PC-3 (cell line): Measurements from ENCODE around the gene LAMA2. TPM values are rescaled to one million over a fixed set of nuclear protein-coding genes. Genes with fewer than 3 reads are reported as not detected.

Source experiments
- ATAC-seq: fragments of 200-7000 bp; cut with Tn5 transposase; 2 replicates; pipeline ENCODE4 v1.9.1; 2020; ENCODE audit warnings: mild to moderate bottlenecking, moderate library complexity
- BruUV-seq: library from RNA; stranded (reverse); fragments of 400-500 nt; replicated peaks from 2 replicates; lab custom pipeline; 2021; lab: Mats Ljungman, UMichigan
- CTCF ChIA-PET: fragments of 300-600 bp; sonication (Branson Sonifier 250); formaldehyde crosslinking; loops from one replicate; lab custom pipeline; 2022; ENCODE audit warnings: antibody characterized with exemption; lab: Charles Lee
- POLR2A ChIA-PET: fragments of 300-600 bp; sonication (Branson Sonifier 250); formaldehyde crosslinking; loops from one replicate; lab custom pipeline; 2022; ENCODE audit warnings: antibody characterized with exemption; ENCODE audit not compliant: unreplicated experiment; lab: Charles Lee
- DNase-seq: peaks from one replicate; pipeline ENCODE4 v3.0.0-alpha.2; 2015
- H2AFZ ChIP-seq: fragments of 300-600 bp; sonication (generic); 2 replicates; pipeline ENCODE4 v1.6.0; 2016; ENCODE audit warnings: antibody characterized with exemption, low read length
- H3F3A ChIP-seq: fragments of 300-600 bp; sonication (generic); one replicate; pipeline ENCODE4 v1.6.0; 2017; ENCODE audit warnings: antibody characterized with exemption, low read length, control low read depth, mild to moderate bottlenecking; ENCODE audit not compliant: unreplicated experiment
- H3K27ac ChIP-seq: fragments of 300-600 bp; sonication (generic); 2 replicates; pipeline ENCODE4 v1.5.1; 2016; ENCODE audit warnings: mild to moderate bottlenecking, low read length
- H3K27me3 ChIP-seq: fragments of 300-600 bp; sonication (generic); 2 replicates; pipeline ENCODE4 v1.6.1; 2016; ENCODE audit warnings: low read length, mixed read lengths
- H3K36me3 ChIP-seq: fragments of 300-600 bp; sonication (generic); 2 replicates; pipeline ENCODE4 v1.6.1; 2016; ENCODE audit warnings: low read depth, mixed run types, low read length, mixed read lengths
- H3K4me1 ChIP-seq: fragments of 300-600 bp; sonication (generic); 2 replicates; pipeline ENCODE4 v1.5.1; 2016; ENCODE audit warnings: low read length; ENCODE audit not compliant: insufficient read depth
- H3K4me2 ChIP-seq: fragments of 300-600 bp; sonication (generic); 2 replicates; pipeline ENCODE4 v1.6.0; 2016; ENCODE audit warnings: low read length
- H3K4me3 ChIP-seq: fragments of 300-600 bp; sonication (generic); 2 replicates; pipeline ENCODE4 v1.5.1; 2016; ENCODE audit warnings: mild to moderate bottlenecking, low read length, mixed read lengths
- H3K79me2 ChIP-seq: fragments of 300-600 bp; sonication (generic); 2 replicates; pipeline ENCODE4 v1.6.1; 2017; ENCODE audit warnings: low read length, mixed read lengths
- H3K9ac ChIP-seq: fragments of 300-600 bp; sonication (generic); 2 replicates; pipeline ENCODE4 v1.6.0; 2016; ENCODE audit warnings: mild to moderate bottlenecking, low read length
- H3K9me2 ChIP-seq: fragments of 300-600 bp; sonication (generic); replicated peaks from 2 replicates; pipeline ENCODE4 v1.6.1; 2016; ENCODE audit warnings: mixed run types, low read length, mixed read lengths
- H3K9me3 ChIP-seq: fragments of 300-600 bp; sonication (generic); 2 replicates; pipeline ENCODE4 v1.6.1; 2016; ENCODE audit warnings: low read length, mixed read lengths
- H4K20me1 ChIP-seq: fragments of 300-600 bp; sonication (generic); 2 replicates; pipeline ENCODE4 v1.6.1; 2016; ENCODE audit warnings: low read length, mixed read lengths
- CTCF ChIP-seq: fragments of 300-600 bp; sonication (generic); conservative IDR thresholded peaks from 2 replicates; pipeline ENCODE4 v1.5.1; 2017; ENCODE audit warnings: antibody characterized with exemption, low read depth, mild to moderate bottlenecking, low read length
- EZH2 ChIP-seq: fragments of 300-600 bp; sonication (generic); IDR thresholded peaks from one replicate; pipeline ENCODE4 v1.6.1; 2017; ENCODE audit warnings: antibody characterized with exemption, mild to moderate bottlenecking, low read length; ENCODE audit not compliant: unreplicated experiment
- EZH2phosphoT487 ChIP-seq: fragments of 300-600 bp; sonication (generic); IDR thresholded peaks from 2 replicates; pipeline ENCODE4 v1.6.1; 2018; ENCODE audit warnings: mild to moderate bottlenecking, antibody characterized with exemption, low read length, borderline replicate concordance
- intact Hi-C: fragments of 100-400 bp; cut with micrococcal nuclease; formaldehyde crosslinking; loops from 2 replicates; pipeline ENCODE4 v1.9.0; 2023
- total RNA-seq: library from RNA; depleted of rRNA; stranded (reverse); fragments of >200 nt; gene quantifications from 2 replicates; pipeline ENCODE4 v1.2.3, GENCODE V29; 2014

LAMA2 gene
- total RNA-seq, 1 experiment from 2014 or later = 0.22 TPM

- H3K4me3 ChIP-seq = no peak overlapping the region
- H3K9ac ChIP-seq = no peak overlapping the region
- no peak overlapping the region for H3K27ac ChIP-seq
- H3F3A ChIP-seq = no peaks in the 10 kb centered on the region
- H3K27me3 ChIP-seq = no peaks in the 10 kb centered on the region
- no peak for ATAC-seq
- H3K4me2 ChIP-seq = no peak overlapping the region
- BruUV-seq = no TSS peak
- no peaks in the 10 kb centered on the region for H3K36me3 ChIP-seq
- no peak for DNase-seq
- intact Hi-C loops = no loop called here
- no peaks in the 10 kb centered on the region for H4K20me1 ChIP-seq
- TF ChIP-seq EZH2phosphoT487 (no peak), CTCF (no peak), EZH2 (no peak)
- H3K4me1 ChIP-seq = no peaks in the 10 kb centered on the region
- H3K9me3 ChIP-seq = no peaks in the 10 kb centered on the region
- POLR2A ChIA-PET = no interaction called here
- no peaks in the 10 kb centered on the region for H3K79me2 ChIP-seq
- no peaks in the 10 kb centered on the region for H3K9me2 ChIP-seq
- no peak overlapping the region for H2AFZ ChIP-seq
- CTCF ChIA-PET = no interaction called here
These were observed 317.2 kb downstream of the LAMA2 start for GRCh38 chr6:129200151-129200550.

- peaks cover 4% of the 10 kb centered on the region; the same call in 1 of the 2 replicates for H3K4me1 ChIP-seq
- H3K9me3 ChIP-seq = no peaks in the 10 kb centered on the region
- intact Hi-C loops = no loop called here
- H3K4me2 ChIP-seq = no peak overlapping the region
- no peak for DNase-seq
- H3K9me2 ChIP-seq = no peaks in the 10 kb centered on the region
- CTCF ChIA-PET = no interaction called here
- H3K9ac ChIP-seq = no peak overlapping the region
- H3K27ac ChIP-seq = no peak overlapping the region
- BruUV-seq = no TSS peak
- H2AFZ ChIP-seq = no peak overlapping the region
- no peak for ATAC-seq
- TF ChIP-seq EZH2phosphoT487 = no peak
- no peak for TF ChIP-seq EZH2
- TF ChIP-seq CTCF = no peak
- H4K20me1 ChIP-seq = no peaks in the 10 kb centered on the region
- H3K27me3 ChIP-seq = no peaks in the 10 kb centered on the region
- POLR2A ChIA-PET = no interaction called here
- no peaks in the 10 kb centered on the region for H3F3A ChIP-seq
- H3K36me3 ChIP-seq = no peaks in the 10 kb centered on the region
- H3K79me2 ChIP-seq = no peaks in the 10 kb centered on the region
- no peak overlapping the region for H3K4me3 ChIP-seq
These were observed 320.4 kb downstream of the LAMA2 start for GRCh38 chr6:129203190-129203900.

GRCh38 chr6:129206821-129207220 lies 323.9 kb downstream of the LAMA2 start:
- BruUV-seq = no TSS peak
- CTCF ChIA-PET = no interaction called here

More at GRCh38 chr6:129206821-129207220, 323.9 kb downstream of the LAMA2 start:
- POLR2A ChIA-PET = no interaction called here
- no peak for ATAC-seq
- Histone ChIP-seq H3K4me1 (peaks cover 4% of the 10 kb centered on the region; the same call in 1 of the 2 replicates), H3K9ac (no peak overlapping the region), H3K4me3 (no peak overlapping the region), H3K27ac (no peak overlapping the region), H3K4me2 (no peak overlapping the region), H4K20me1 (no peaks in the 10 kb centered on the region), H3K36me3 (no peaks in the 10 kb centered on the region), H3K79me2 (no peaks in the 10 kb centered on the region), H3K9me3 (no peaks in the 10 kb centered on the region), H2AFZ (no peak overlapping the region), H3K27me3 (no peaks in the 10 kb centered on the region), H3K9me2 (no peaks in the 10 kb centered on the region), H3F3A (no peaks in the 10 kb centered on the region)
- no peak for TF ChIP-seq EZH2phosphoT487
- no peak for TF ChIP-seq EZH2
- no peak for TF ChIP-seq CTCF
- DNase-seq = no peak
- intact Hi-C loops = no loop called here
